Mammary epithelial cell (primary cell): ENCODE data around the gene CRAMP1.

ENCODE experiments used
- CTCF ChIP-seq, 2 donors: IDR thresholded peaks in 1 of 2; conservative IDR thresholded peaks in 1 of 2; 2 replicates each; pipeline ENCODE4 v1.5.1; 2011 to 2012; ENCODE audit warnings: inconsistent platforms in 2 of 2, low read length in 2 of 2, mild to moderate bottlenecking in 2 of 2, control low read depth in 1 of 2, low read depth in 1 of 2; ENCODE audit not compliant: insufficient read depth in 1 of 2; ENCODE audit errors: extremely low read depth in 1 of 2
- EZH2 ChIP-seq: IDR thresholded peaks from 2 replicates; pipeline ENCODE4 v1.6.1; 2012; ENCODE audit warnings: low read length, inconsistent platforms, borderline replicate concordance

- TF ChIP-seq CTCF (conservative IDR thresholded peaks at IDR 0.05 in 1 of 2, IDR thresholded peaks at IDR 0.05 in 1 of 2; ENCODE audit: extremely low read depth in 1 of 2, insufficient read depth in 1 of 2, low read depth in 1 of 2, low read length in 2 of 2) (no peak), EZH2 (no peak)
Observed at GRCh38 chr16:1677942-1678499, 65.9 kb downstream of the CRAMP1 start, which contains the start of gene JPT2.
